Esophagus muscularis mucosa (tissue), 4 donors: ENCODE data around the gene ATF5.
"Not testable (repeated sequence)": the region's sequence is repeated elsewhere in the genome, so short reads cannot be mapped to it uniquely, and the experiment has no call there.

ENCODE experiments used
- CTCF ChIP-seq, 3 experiments: fragments of 200-600 bp in 2 of 3; fragments of 450-650 bp in 1 of 3; sonication (generic) in 2 of 3; IDR thresholded peaks; one replicate each; pipeline ENCODE4 v1.5.1; 2017 to 2019; ENCODE audit warnings: antibody characterized with exemption in 3 of 3, mild to moderate bottlenecking in 2 of 3, moderate library complexity in 1 of 3
- EP300 ChIP-seq: sonication (generic); formaldehyde crosslinking; IDR thresholded peaks from one replicate; pipeline ENCODE4 v1.6.1; 2017; ENCODE audit warnings: antibody characterized with exemption
- POLR2A ChIP-seq: fragments of 450-650 bp; IDR thresholded peaks from one replicate; pipeline ENCODE4 v1.6.1; 2017; ENCODE audit warnings: antibody characterized with exemption, moderate library complexity, mild to moderate bottlenecking, low read depth
- POLR2AphosphoS5 ChIP-seq, 2 donors: sonication (generic); formaldehyde crosslinking; IDR thresholded peaks; one replicate each; pipeline ENCODE4 v1.6.1; 2017; ENCODE audit warnings: antibody characterized with exemption in 2 of 2

- not testable (repeated sequence) for TF ChIP-seq CTCF (IDR thresholded peaks at IDR 0.05); EP300; POLR2AphosphoS5 (IDR thresholded peaks at IDR 0.05); POLR2A
Measured at GRCh38 chr19:49960980-49961379, 32.0 kb downstream of the ATF5 start, which contains the start of gene SIGLEC11.
